H1 (cell line): ENCODE results near the gene CYBB. TPM values are rescaled to one million over a fixed set of nuclear protein-coding genes. Genes with fewer than 3 reads are reported as not detected.

Experiments
- CTCF ChIA-PET: fragments of 300-600 bp; sonication (Branson Sonifier 250); formaldehyde crosslinking; loops from one replicate; lab custom pipeline; 2021; ENCODE audit not compliant: partially characterized antibody; lab: Charles Lee
- POLR2A ChIA-PET: fragments of 300-600 bp; sonication (Branson Sonifier 250); formaldehyde crosslinking; loops from one replicate; lab custom pipeline; 2021; ENCODE audit warnings: inconsistent platforms; ENCODE audit not compliant: partially characterized antibody; lab: Charles Lee
- DNase-seq, 2 experiments: peaks; one replicate each; pipeline versions ENCODE4 v3.0.0 to v3.0.0-alpha.2; 2010 to 2022; ENCODE audit warnings: low spot score in 2 of 2, low read depth in 1 of 2, mixed read lengths in 1 of 2
- FAIRE-seq: peaks from 2 replicates; lab custom pipeline; 2011; peaks lifted over from hg19 to GRCh38; lab: Jason Lieb, UNC
- H2AFZ ChIP-seq: 2 replicates; pipeline ENCODE4 v1.8.1; 2012; ENCODE audit warnings: low read length, inconsistent platforms
- H2AK5ac ChIP-seq: 2 replicates; pipeline ENCODE4 v1.6.1; 2013; ENCODE audit warnings: low read depth, low read length
- H2BK120ac ChIP-seq: replicated peaks from 2 replicates; pipeline ENCODE3; 2013; ENCODE audit warnings: low read depth, low read length, inconsistent platforms
- H2BK12ac ChIP-seq: 2 replicates; pipeline ENCODE4 v1.6.1; 2013; ENCODE audit warnings: low read depth, low read length
- H2BK15ac ChIP-seq: 2 replicates; pipeline ENCODE4 v1.6.1; 2013; ENCODE audit warnings: low read length
- H2BK20ac ChIP-seq: 2 replicates; pipeline ENCODE4 v1.6.1; 2013; ENCODE audit warnings: low read length
- H2BK5ac ChIP-seq: 2 replicates; pipeline ENCODE4 v1.6.1; 2013; ENCODE audit warnings: low read depth, low read length
- H3K14ac ChIP-seq: 2 replicates; pipeline ENCODE4 v1.6.1; 2013; ENCODE audit warnings: inconsistent platforms; ENCODE audit not compliant: insufficient read length
- H3K18ac ChIP-seq: 2 replicates; pipeline ENCODE4 v1.6.1; 2013; ENCODE audit warnings: low read length; ENCODE audit errors: extremely low read depth
- H3K23ac ChIP-seq: 2 replicates; pipeline ENCODE4 v1.6.1; 2013; ENCODE audit warnings: inconsistent platforms; ENCODE audit not compliant: insufficient read length
- H3K23me2 ChIP-seq: 2 replicates; pipeline ENCODE4 v1.6.1; 2013; ENCODE audit warnings: low read depth, low read length
- H3K27ac ChIP-seq: 2 replicates; pipeline ENCODE4 v1.6.1; 2011; ENCODE audit warnings: low read depth, low read length, inconsistent platforms
- H3K27me3 ChIP-seq, 4 experiments: replicated peaks in 1 of 4; 1 replicate in 1 of 4; 2 replicates in 3 of 4; pipeline versions ENCODE4 v1.6.1 to v1.8.1; 2011 to 2013; ENCODE audit warnings: low read length in 3 of 4, mild to moderate bottlenecking in 3 of 4, inconsistent platforms in 2 of 4, mixed read lengths in 2 of 4, moderate library complexity in 1 of 4; ENCODE audit not compliant: control insufficient read depth in 3 of 4, insufficient read depth in 3 of 4; ENCODE audit errors: extremely low read depth in 1 of 4
- H3K36me3 ChIP-seq, 4 experiments: 2 replicates each; pipeline versions ENCODE4 v1.6.1 to v1.8.1; 2011 to 2013; ENCODE audit warnings: mild to moderate bottlenecking in 4 of 4, low read length in 3 of 4, moderate library complexity in 2 of 4, control low read depth in 1 of 4, inconsistent platforms in 1 of 4; ENCODE audit not compliant: insufficient read depth in 4 of 4, control insufficient read depth in 2 of 4
- H3K4ac ChIP-seq: replicated peaks from 2 replicates; pipeline ENCODE3; 2013; ENCODE audit warnings: low read length, low read depth, mixed read lengths, inconsistent platforms; ENCODE audit not compliant: insufficient read length
- H3K4me1 ChIP-seq, 4 experiments: replicated peaks in 1 of 4; 1 replicate in 1 of 4; 2 replicates in 3 of 4; pipeline versions ENCODE4 v1.6.1 to v1.8.1; 2011 to 2013; ENCODE audit warnings: low read length in 3 of 4, inconsistent platforms in 2 of 4, mixed read lengths in 1 of 4; ENCODE audit not compliant: insufficient read depth in 4 of 4, control insufficient read depth in 3 of 4
- H3K4me2 ChIP-seq, 2 experiments: 2 replicates each; pipeline versions ENCODE4 v1.6.1 to v1.8.1; 2011 to 2013; ENCODE audit warnings: low read depth in 2 of 2, low read length in 2 of 2, control low read depth in 1 of 2, inconsistent platforms in 1 of 2, mild to moderate bottlenecking in 1 of 2; ENCODE audit not compliant: insufficient read depth in 1 of 2
- H3K4me3 ChIP-seq, 4 experiments: fragments of 200-600, 300-600 bp in 1 of 4; sonication (generic), shearing (Covaris generic), sonication (Bioruptor Twin) in 1 of 4; 2 replicates each; pipeline versions ENCODE4 v1.5.1 to v1.8.1; 2011 to 2016; ENCODE audit warnings: low read length in 4 of 4, low read depth in 3 of 4, control low read depth in 2 of 4, inconsistent platforms in 2 of 4, mild to moderate bottlenecking in 2 of 4, mixed read lengths in 1 of 4, moderate library complexity in 1 of 4; ENCODE audit not compliant: insufficient read depth in 2 of 4; ENCODE audit errors: extremely low read depth in 1 of 4
- H3K56ac ChIP-seq: replicated peaks from 2 replicates; pipeline ENCODE3; 2013; ENCODE audit warnings: low read depth, mild to moderate bottlenecking, mixed read lengths, low read length, inconsistent platforms; ENCODE audit not compliant: insufficient read length
- H3K79me1 ChIP-seq: 2 replicates; pipeline ENCODE4 v1.6.1; 2013; ENCODE audit warnings: low read depth, low read length, control low read depth
- H3K79me2 ChIP-seq, 2 experiments: 2 replicates each; pipeline versions ENCODE4 v1.6.1 to v1.8.1; 2012 to 2013; ENCODE audit warnings: low read length in 2 of 2, mild to moderate bottlenecking in 2 of 2, inconsistent platforms in 1 of 2; ENCODE audit not compliant: insufficient read depth in 2 of 2, control insufficient read depth in 1 of 2
- H3K9ac ChIP-seq, 4 experiments: replicated peaks in 1 of 4; 1 replicate in 1 of 4; 2 replicates in 3 of 4; pipeline versions ENCODE4 v1.6.1 to v1.8.1; 2011 to 2013; ENCODE audit warnings: low read depth in 3 of 4, low read length in 3 of 4, control low read depth in 2 of 4, mild to moderate bottlenecking in 2 of 4, moderate library complexity in 2 of 4, inconsistent platforms in 1 of 4; ENCODE audit errors: extremely low read depth in 1 of 4
- H3K9me3 ChIP-seq, 2 experiments: 2 replicates each; pipeline versions ENCODE4 v1.6.1 to v1.8.1; 2012 to 2013; ENCODE audit warnings: mild to moderate bottlenecking in 2 of 2, moderate library complexity in 2 of 2, control low read depth in 1 of 2, inconsistent platforms in 1 of 2, low read depth in 1 of 2, low read length in 1 of 2, mixed read lengths in 1 of 2; ENCODE audit not compliant: insufficient read depth in 2 of 2
- H4K20me1 ChIP-seq, 2 experiments: replicated peaks in 1 of 2; 2 replicates each; pipeline versions ENCODE3 to v1.8.1; 2011 to 2013; ENCODE audit warnings: inconsistent platforms in 2 of 2, low read length in 2 of 2, mild to moderate bottlenecking in 1 of 2; ENCODE audit not compliant: insufficient read depth in 2 of 2, control insufficient read depth in 1 of 2
- H4K5ac ChIP-seq: 2 replicates; pipeline ENCODE4 v1.6.1; 2013; ENCODE audit warnings: low read length, low read depth, mixed read lengths, inconsistent platforms; ENCODE audit not compliant: insufficient read length
- H4K8ac ChIP-seq: 2 replicates; pipeline ENCODE4 v1.8.0; 2013; ENCODE audit warnings: mild to moderate bottlenecking, moderate library complexity, low read length, inconsistent platforms; ENCODE audit not compliant: insufficient read depth; ENCODE audit errors: extremely low read depth
- H4K91ac ChIP-seq: replicated peaks from 2 replicates; pipeline ENCODE3; 2013; ENCODE audit warnings: low read length, mixed read lengths, inconsistent platforms; ENCODE audit not compliant: insufficient read length
- ATF3 ChIP-seq: IDR thresholded peaks from 2 replicates; pipeline ENCODE4 v1.6.1; 2011; ENCODE audit warnings: low read depth, mild to moderate bottlenecking, low read length; ENCODE audit not compliant: insufficient read depth
- BACH1 ChIP-seq: IDR thresholded peaks from 2 replicates; pipeline ENCODE4 v1.6.1; 2012; ENCODE audit warnings: low read length, improper control_type of control experiment
- BCL11A ChIP-seq, 2 experiments: IDR thresholded peaks; one replicate each; pipeline ENCODE4 v1.6.1; 2011; ENCODE audit warnings: low read depth in 2 of 2, low read length in 2 of 2, mild to moderate bottlenecking in 2 of 2
- CBX8 ChIP-seq: fragments of 300-800, 300-1000 bp; sonication (generic); IDR thresholded peaks from 2 replicates; pipeline ENCODE4 v1.7.1; 2016; ENCODE audit warnings: low read depth, low read length, borderline replicate concordance
- CTBP2 ChIP-seq: IDR thresholded peaks from 2 replicates; pipeline ENCODE4 v1.7.0; 2011; ENCODE audit warnings: borderline replicate concordance, mild to moderate bottlenecking, moderate library complexity, mixed read lengths, low read length; ENCODE audit not compliant: insufficient read depth, insufficient read length
- EGR1 ChIP-seq: IDR thresholded peaks from 2 replicates; pipeline ENCODE4 v1.6.1; 2011; ENCODE audit warnings: low read depth, low read length, borderline replicate concordance
- GABPA ChIP-seq: IDR thresholded peaks from 2 replicates; pipeline ENCODE4 v1.6.1; 2011; ENCODE audit warnings: mild to moderate bottlenecking, low read length, moderate library complexity, borderline replicate concordance; ENCODE audit not compliant: insufficient read depth
- HDAC2 ChIP-seq, 2 experiments: fragments of 300-600 bp in 1 of 2; sonication (generic) in 1 of 2; IDR thresholded peaks; 2 replicates each; pipeline ENCODE4 v1.6.1; 2011 to 2012; ENCODE audit warnings: low read depth in 2 of 2, low read length in 2 of 2, mild to moderate bottlenecking in 2 of 2, moderate library complexity in 2 of 2, borderline replicate concordance in 1 of 2, inconsistent platforms in 1 of 2
- RAD21 ChIP-seq, 2 experiments: IDR thresholded peaks in 1 of 2; conservative IDR thresholded peaks in 1 of 2; 2 replicates each; pipeline ENCODE4 v1.6.1; 2011; ENCODE audit warnings: low read depth in 2 of 2, low read length in 2 of 2, improper control_type of control experiment in 1 of 2, inconsistent platforms in 1 of 2, mild to moderate bottlenecking in 1 of 2, moderate library complexity in 1 of 2
- RNF2 ChIP-seq: fragments of 200-900, 300-1000 bp; sonication (generic); IDR thresholded peaks from 2 replicates; pipeline ENCODE4 v1.7.1; 2016; ENCODE audit warnings: borderline replicate concordance, low read depth, mild to moderate bottlenecking, antibody characterized with exemption, low read length; ENCODE audit not compliant: poor library complexity, severe bottlenecking; ENCODE audit errors: missing control alignments
- SIRT6 ChIP-seq: IDR thresholded peaks from one replicate; pipeline ENCODE4 v1.7.1; 2012; ENCODE audit warnings: low read length, inconsistent platforms
- SRF ChIP-seq: IDR thresholded peaks from 2 replicates; pipeline ENCODE4 v1.6.1; 2011; ENCODE audit warnings: mild to moderate bottlenecking, low read depth, low read length, moderate library complexity
- TAF7 ChIP-seq: optimal IDR thresholded peaks from 2 replicates; pipeline ENCODE3; 2011; ENCODE audit warnings: low read depth, mild to moderate bottlenecking, inconsistent platforms, low read length, moderate library complexity, borderline replicate concordance
- WGBS, 2 experiments: shearing (Covaris generic) in 1 of 2; methylation state at CpG; one replicate each; pipeline versions ENCODE4 v1.1.6 to v1.1.7; 2013 to 2015; ENCODE audit warnings: low lambda C conversion rate in 2 of 2, mixed read lengths in 2 of 2, inconsistent platforms in 1 of 2, low coverage in 1 of 2, missing lambda C conversion rate in 1 of 2; ENCODE audit not compliant: insufficient replicate concordance in 2 of 2, insufficient coverage in 1 of 2, insufficient read length in 1 of 2; ENCODE audit errors: extremely low coverage in 1 of 2, missing lambda C conversion rate in 1 of 2; 5-methylcytosine and 5-hydroxymethylcytosine counted together
- polyA plus RNA-seq, 7 experiments: library from polyadenylated mRNA; depleted of rRNA in 3 of 7; stranded (reverse) in 5 of 7; unstranded in 2 of 7; fragments of >200 nt in 5 of 7; fragments of 200-250 nt in 2 of 7; gene quantifications; 1 replicate in 5 of 7; 2 replicates in 1 of 7; 4 replicates in 1 of 7; pipeline versions ENCODE4 v1.2.1 to v1.2.3, GENCODE V29; 2011 to 2013; ENCODE audit warnings: missing spikeins in 2 of 7, mixed read lengths in 2 of 7
- total RNA-seq: library from RNA; stranded (reverse); fragmentation: NEBNext Ultra II Directional; extraction: Animal tissue kit (Norgen Biotek cat#: 25700); gene quantifications from 2 replicates; pipeline ENCODE4 v1.2.1, GENCODE V29; 2021

Gene CYBB
- total and polyA plus RNA-seq, 2 of the 8 experiments (the other 6 are each of a cell fraction or from before 2014, with no cell fraction given), result 0.03 to 0.09 TPM

GRCh38 chrX:37816766-37817165 is 36.9 kb downstream of the CYBB start:
- Histone ChIP-seq H3K79me2 (no peaks in the 10 kb centered on the region), H3K14ac (no peak overlapping the region), H2BK15ac (no peak overlapping the region), H3K9ac (no peak overlapping the region), H2AK5ac (no peak overlapping the region), H3K4me1 (no peaks in the 10 kb centered on the region), H4K91ac (no peak overlapping the region), H4K20me1 (no peaks in the 10 kb centered on the region), H3K9me3 (no peaks in the 10 kb centered on the region), H3K18ac (no peak overlapping the region), H2AFZ (no peak overlapping the region), H3K56ac (no peak overlapping the region), H3K23ac (no peak overlapping the region), H3K4me3 (no peak overlapping the region), H3K23me2 (no peaks in the 10 kb centered on the region), H2BK120ac (no peak overlapping the region), H3K27me3 (no peaks in the 10 kb centered on the region), H2BK20ac (no peak overlapping the region), H3K79me1 (no peaks in the 10 kb centered on the region), H2BK5ac (no peak overlapping the region), H4K8ac (no peak overlapping the region), H3K4ac (no peak overlapping the region), H3K4me2 (no peak overlapping the region), H2BK12ac (no peak overlapping the region), H3K36me3 (no peaks in the 10 kb centered on the region), H4K5ac (no peak overlapping the region), H3K27ac (no peak overlapping the region)
- FAIRE-seq (no peak), DNase-seq (no peak)
- ChIA-PET CTCF (interaction anchor here (0.9 to 1.1 kb wide), 2 partner anchors 9 to 38 kb away, joined by 3 to 4 read pairs; no protein-coding TSS in a partner anchor), POLR2A (no interaction called here)
- no peak for TF ChIP-seq RNF2
- TF ChIP-seq SRF, result no peak
- TF ChIP-seq ATF3, result no peak
- no peak for TF ChIP-seq EGR1
- TF ChIP-seq CTBP2, result no peak
- no peak for TF ChIP-seq BACH1
- TF ChIP-seq RAD21 (IDR thresholded peaks at IDR 0.05 in 1 of 2, conservative IDR thresholded peaks at IDR 0.05 in 1 of 2; ENCODE audit: low read depth in 2 of 2, low read length in 2 of 2), result no peak
- no peak for TF ChIP-seq CBX8
- TF ChIP-seq GABPA, result no peak
- TF ChIP-seq HDAC2 (IDR thresholded peaks at IDR 0.05; ENCODE audit: borderline replicate concordance in 1 of 2, low read depth in 2 of 2, low read length in 2 of 2), result no peak
- no peak for TF ChIP-seq SIRT6
- TF ChIP-seq BCL11A (IDR thresholded peaks at IDR 0.05; ENCODE audit: low read depth in 2 of 2, low read length in 2 of 2), result no peak
- TF ChIP-seq TAF7, result no peak
- 93% methylated on average over 4 of the region's 4 CpGs; no CpG with 5 or more reads in 1 of the 2 experiments for WGBS, 2 experiments
